Hematopoietic multipotent progenitor cell treated with erythropoietin and hydrocortisone succinate and interleukin-3 and kit ligand, for 8 days (in vitro differentiated cells): ENCODE data around the gene CRIM1.

ENCODE experiments used
- DNase-seq: peaks from one replicate; pipeline ENCODE4 v3.0.0-alpha.2; 2015

The CRIM1 gene

GRCh38 chr2:36374585-36374984 lies 19.0 kb downstream of the CRIM1 start:
- no peak for DNase-seq

GRCh38 chr2:36376319-36376765 lies 20.8 kb downstream of the CRIM1 start:
- no peak for DNase-seq

- DNase-seq, result no peak
These were observed 21.6 kb downstream of the CRIM1 start for GRCh38 chr2:36376992-36377738.

GRCh38 chr2:36379710-36380448 lies 24.3 kb downstream of the CRIM1 start:
- DNase-seq, result no peak

GRCh38 chr2:36380624-36381481 lies 25.3 kb downstream of the CRIM1 start:
- no peak for DNase-seq

- DNase-seq, result no peak
These were observed 26.4 kb downstream of the CRIM1 start for GRCh38 chr2:36381993-36382392.

GRCh38 chr2:36382472-36382871 lies 26.9 kb downstream of the CRIM1 start:
- no peak for DNase-seq

GRCh38 chr2:36383726-36384125 lies 28.1 kb downstream of the CRIM1 start:
- no peak for DNase-seq

- DNase-seq, result no peak
These were observed 28.9 kb downstream of the CRIM1 start for GRCh38 chr2:36384454-36384853.

- DNase-seq, result no peak
These were observed 30.0 kb downstream of the CRIM1 start for GRCh38 chr2:36385603-36386002.

- DNase-seq, result no peak
These were observed 31.8 kb downstream of the CRIM1 start for GRCh38 chr2:36387258-36387916.

- no peak for DNase-seq
These were observed 32.9 kb downstream of the CRIM1 start for GRCh38 chr2:36388472-36388871.

GRCh38 chr2:36389091-36389564 lies 33.5 kb downstream of the CRIM1 start:
- no peak for DNase-seq

GRCh38 chr2:36389577-36389976 lies 34.0 kb downstream of the CRIM1 start:
- DNase-seq, result no peak

GRCh38 chr2:36392571-36393255 lies 37.1 kb downstream of the CRIM1 start:
- DNase-seq, result no peak

GRCh38 chr2:36393738-36394256 lies 38.2 kb downstream of the CRIM1 start:
- no peak for DNase-seq

- DNase-seq, result no peak
These were observed 39.2 kb downstream of the CRIM1 start for GRCh38 chr2:36394804-36395203.

- DNase-seq, result no peak
These were observed 40.3 kb downstream of the CRIM1 start for GRCh38 chr2:36395866-36396265.

GRCh38 chr2:36396878-36397539 lies 41.4 kb downstream of the CRIM1 start:
- DNase-seq, result no peak

- DNase-seq, result no peak
These were observed 42.3 kb downstream of the CRIM1 start for GRCh38 chr2:36397728-36398413.

GRCh38 chr2:36399050-36399449 lies 43.5 kb downstream of the CRIM1 start:
- no peak for DNase-seq
